ENCODE results near the gene PIP4K2A.
"Not testable (repeated sequence)": the region's sequence is repeated elsewhere in the genome, so short reads cannot be mapped to it uniquely, and the experiment has no call there.

The PIP4K2A gene

GRCh38 chr10:22504766-22505165 is 209.6 kb downstream of the PIP4K2A start:
- TF ChIP-seq CTCF (IDR thresholded peaks at IDR 0.05; ENCODE audit: insufficient read depth, missing control alignments) = no peak
- FAIRE-seq (no peak), DNase-seq (ENCODE audit: insufficient read length, low spot score) (no peak)

- TF ChIP-seq CTCF (IDR thresholded peaks at IDR 0.05; ENCODE audit: insufficient read depth, missing control alignments) = no peak
- DNase-seq (ENCODE audit: insufficient read length, low spot score) (no peak), FAIRE-seq (no peak)
Observed at GRCh38 chr10:22503315-22504088, 210.9 kb downstream of the PIP4K2A start.

GRCh38 chr10:22501863-22502262 is 212.5 kb downstream of the PIP4K2A start:
- TF ChIP-seq CTCF (IDR thresholded peaks at IDR 0.05; ENCODE audit: insufficient read depth, missing control alignments) = no peak
- no peak for FAIRE-seq
- DNase-seq (ENCODE audit: insufficient read length, low spot score) = no peak

- no peak for DNase-seq (ENCODE audit: insufficient read length, low spot score)
- FAIRE-seq = no peak
- no peak for TF ChIP-seq CTCF (IDR thresholded peaks at IDR 0.05; ENCODE audit: insufficient read depth, missing control alignments)
Observed at GRCh38 chr10:22501413-22501812, 213.0 kb downstream of the PIP4K2A start.

- no peak for FAIRE-seq
Observed at GRCh38 chr10:22500656-22501340, 213.6 kb downstream of the PIP4K2A start.

GRCh38 chr10:22499973-22500372 is 214.4 kb downstream of the PIP4K2A start:
- DNase-seq (ENCODE audit: insufficient read length, low spot score); FAIRE-seq: not testable (repeated sequence)

More at GRCh38 chr10:22500656-22501340, 213.6 kb downstream of the PIP4K2A start:
- TF ChIP-seq CTCF (IDR thresholded peaks at IDR 0.05; ENCODE audit: insufficient read depth, missing control alignments) = no peak
- no peak for DNase-seq (ENCODE audit: insufficient read length, low spot score)

- TF ChIP-seq CTCF (IDR thresholded peaks at IDR 0.05; ENCODE audit: insufficient read depth, missing control alignments) = no peak
- FAIRE-seq (no peak), DNase-seq (ENCODE audit: insufficient read length, low spot score) (no peak)
Observed at GRCh38 chr10:22495396-22495795, 219.0 kb downstream of the PIP4K2A start.

Data from D721Med (cell line).